Left lobe of liver (tissue), 2 donors: ENCODE data around the gene JAK3. TPM values are rescaled to one million over a fixed set of nuclear protein-coding genes. Genes with fewer than 3 reads are reported as not detected.
A peak's percentile ranks its signal among the peaks of the same experiment; 100 is the strongest.
"Not testable (repeated sequence)": the region's sequence is repeated elsewhere in the genome, so short reads cannot be mapped to it uniquely, and the experiment has no call there.

Experiments used
- ATAC-seq: fragments of 200-7000 bp; cut with Tn5 transposase; one replicate; pipeline ENCODE4 v1.9.1; 2020; ENCODE audit warnings: mild to moderate bottlenecking, moderate library complexity
- DNase-seq: peaks from one replicate; pipeline ENCODE4 v3.0.0-alpha.2; 2020; ENCODE audit warnings: low spot score
- total RNA-seq: library from RNA; stranded (reverse); gene quantifications from one replicate; pipeline ENCODE4 v1.2.1, GENCODE V29; 2021
- donor health status: DM: no; HTN: no; CAD: no; lungs with moderate emphysema.
- donor health status: DM: no; HTN: yes; CAD: no.

JAK3 gene
- total RNA-seq, 1 donor from 2014 or later: 1.2 TPM

GRCh38 chr19:17780781-17781180 is 67.0 kb downstream of the JAK3 start:
- DNase-seq: no peak
- ATAC-seq: no peak

- ATAC-seq (no peak), DNase-seq (no peak)
Measured at GRCh38 chr19:17778968-17779929, 68.5 kb downstream of the JAK3 start.

GRCh38 chr19:17778251-17778967 is 69.4 kb downstream of the JAK3 start:
- ATAC-seq: peak; percentile 49
- DNase-seq: no peak

GRCh38 chr19:17777840-17778239 is 69.9 kb downstream of the JAK3 start:
- not testable (repeated sequence) for DNase-seq

GRCh38 chr19:17775991-17776803 is 71.6 kb downstream of the JAK3 start:
- DNase-seq (no peak), ATAC-seq (no peak)

More at GRCh38 chr19:17777840-17778239, 69.9 kb downstream of the JAK3 start:
- ATAC-seq: not testable (repeated sequence)

- peak; percentile 73 for ATAC-seq
Measured at GRCh38 chr19:17775245-17775927, 72.4 kb downstream of the JAK3 start.

More at GRCh38 chr19:17775245-17775927, 72.4 kb downstream of the JAK3 start:
- DNase-seq: no peak

Other genes with a start within 250 kb of the JAK3 start
- 0.13 TPM for gene UNC13A, start 159.6 kb downstream of the JAK3 start, total RNA-seq
- gene MAP1S, start 128.5 kb downstream of the JAK3 start, total RNA-seq: 14.3 TPM
- gene FCHO1, start 96.5 kb downstream of the JAK3 start, total RNA-seq: 1.7 TPM
- gene B3GNT3, start 52.8 kb downstream of the JAK3 start, total RNA-seq: 1.2 TPM
- gene INSL3, start 26.5 kb downstream of the JAK3 start, total RNA-seq: not detected
- 493 TPM for gene RPL18A, start 11.9 kb upstream of the JAK3 start, total RNA-seq
- gene SLC5A5, start 24.0 kb upstream of the JAK3 start, total RNA-seq: not detected
- 31.6 TPM for gene CCDC124, start 85.0 kb upstream of the JAK3 start, total RNA-seq
- gene KCNN1, start 119.1 kb upstream of the JAK3 start, total RNA-seq: not detected
- gene ARRDC2, start 160.2 kb upstream of the JAK3 start, total RNA-seq: 6.3 TPM
- gene IL12RB1, start 239.0 kb upstream of the JAK3 start, total RNA-seq: 0.25 TPM
- 18.4 TPM for gene MAST3, start 249.8 kb upstream of the JAK3 start, total RNA-seq